SKM-1 (cell line): ENCODE measurements around the gene TMEM150A.
"Not testable (repeated sequence)": the region's sequence is repeated elsewhere in the genome, so short reads cannot be mapped to it uniquely, and the experiment has no call there.

Experiments
- DNase-seq: peaks from one replicate; lab custom pipeline; 2025; ENCODE audit not compliant: unreplicated experiment; lab: John Stamatoyannopoulos, UW

TMEM150A gene, protein sequence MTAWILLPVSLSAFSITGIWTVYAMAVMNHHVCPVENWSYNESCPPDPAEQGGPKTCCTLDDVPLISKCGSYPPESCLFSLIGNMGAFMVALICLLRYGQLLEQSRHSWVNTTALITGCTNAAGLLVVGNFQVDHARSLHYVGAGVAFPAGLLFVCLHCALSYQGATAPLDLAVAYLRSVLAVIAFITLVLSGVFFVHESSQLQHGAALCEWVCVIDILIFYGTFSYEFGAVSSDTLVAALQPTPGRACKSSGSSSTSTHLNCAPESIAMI

DNA sequence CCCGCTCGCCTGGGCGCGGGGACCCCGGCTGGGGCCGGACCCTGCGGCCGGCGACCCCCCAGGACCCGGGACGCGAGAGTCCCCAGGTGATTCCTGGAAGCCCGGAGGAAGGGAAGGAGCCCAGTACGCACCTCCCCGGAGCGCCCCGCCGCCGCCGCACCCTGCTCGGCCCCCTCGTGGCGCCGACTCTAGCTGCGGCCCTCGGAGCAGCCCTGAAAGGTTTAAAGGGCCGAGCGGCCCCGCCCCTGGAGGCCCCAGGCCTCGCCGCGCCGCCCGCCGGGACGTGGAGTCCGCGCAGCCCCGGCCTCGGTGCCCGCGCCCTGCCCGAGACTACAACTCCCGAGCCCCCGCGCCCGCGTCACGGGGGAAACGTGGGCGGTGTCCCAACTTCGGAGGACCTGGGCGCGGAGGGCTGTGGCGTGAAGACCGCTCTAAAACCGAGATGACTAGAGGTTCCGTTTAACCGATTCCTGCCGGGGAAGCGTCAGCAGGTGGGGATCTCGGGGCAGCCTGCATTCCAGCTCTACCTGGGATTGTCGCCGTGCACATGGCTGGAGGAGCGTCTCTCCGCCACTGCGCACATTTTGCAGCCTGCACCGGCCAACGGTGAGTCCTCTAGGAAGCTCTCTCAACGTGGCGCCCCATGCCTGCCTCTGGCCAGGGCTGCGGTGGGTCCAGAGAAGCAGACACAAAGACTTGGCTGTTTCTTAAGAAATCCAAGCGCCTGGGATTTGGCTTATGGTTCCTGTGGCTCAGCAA lies at the start of gene TMEM150A:
Gene TMEM150A (minus strand): TSS at position 223 of the 759 bp plus-strand sequence. CDS start 750 bp downstream, outside the sequence.
- DNase-seq = peak; percentile 91

DNA sequence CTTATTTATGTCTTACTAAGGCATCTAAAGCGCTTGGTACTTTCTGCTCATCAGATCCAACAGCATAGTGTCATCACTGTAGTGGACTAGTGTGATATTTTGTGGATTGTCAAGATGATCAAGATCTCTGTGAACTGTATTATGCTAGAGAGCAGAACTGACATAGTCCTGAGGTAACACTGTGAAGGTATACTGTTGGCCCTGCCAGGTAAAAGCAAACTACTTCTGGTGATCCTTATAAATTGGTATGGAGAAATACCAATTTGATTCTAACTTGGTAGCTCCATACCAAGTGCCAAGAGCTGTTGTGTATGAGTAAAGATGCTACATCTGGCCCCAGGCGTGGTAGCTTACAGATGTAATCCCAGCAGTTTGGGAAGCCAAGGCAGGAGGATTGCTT lies 49.6 kb upstream of the TMEM150A start:
- DNase-seq = no peak

DNA sequence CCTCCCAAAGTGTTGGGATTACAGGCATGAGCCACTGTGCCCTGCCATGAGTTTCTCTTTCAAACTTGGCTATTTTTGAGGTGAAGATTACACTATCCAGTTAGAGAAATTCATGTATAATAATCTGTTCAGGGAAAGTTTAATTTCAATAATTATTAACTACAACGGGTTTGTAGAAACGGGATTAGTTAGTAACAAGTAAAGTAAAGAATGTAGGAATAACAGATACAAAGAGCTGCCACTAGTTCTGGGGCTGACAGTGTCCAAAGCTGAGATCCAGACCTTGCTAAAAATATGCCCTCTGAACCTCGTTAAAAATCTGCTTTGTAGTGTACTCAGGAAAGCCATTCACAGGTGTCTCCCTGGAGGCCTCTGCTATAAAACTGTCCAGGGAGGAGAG lies 48.6 kb upstream of the TMEM150A start:
- DNase-seq = no peak

DNA sequence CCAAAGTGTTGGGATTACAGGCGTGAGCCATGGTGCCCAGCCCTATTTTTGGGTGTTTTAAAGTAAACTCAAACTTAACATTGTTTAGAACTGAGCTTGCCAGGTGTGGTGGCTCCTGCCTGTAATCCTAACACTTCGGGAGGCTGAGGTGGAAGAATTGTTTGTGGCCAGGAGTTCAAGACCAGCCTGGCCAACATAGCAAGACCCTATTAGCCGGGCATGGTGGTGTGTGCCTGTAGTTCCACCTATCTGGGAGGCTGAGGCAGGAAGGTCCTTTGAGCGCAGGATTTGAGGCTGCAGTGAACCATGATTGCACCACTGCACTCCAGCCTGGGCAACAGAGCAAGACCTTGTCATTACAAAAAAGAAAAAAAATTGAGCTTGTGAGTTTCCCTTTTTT lies 48.0 kb upstream of the TMEM150A start:
- no peak for DNase-seq

DNA sequence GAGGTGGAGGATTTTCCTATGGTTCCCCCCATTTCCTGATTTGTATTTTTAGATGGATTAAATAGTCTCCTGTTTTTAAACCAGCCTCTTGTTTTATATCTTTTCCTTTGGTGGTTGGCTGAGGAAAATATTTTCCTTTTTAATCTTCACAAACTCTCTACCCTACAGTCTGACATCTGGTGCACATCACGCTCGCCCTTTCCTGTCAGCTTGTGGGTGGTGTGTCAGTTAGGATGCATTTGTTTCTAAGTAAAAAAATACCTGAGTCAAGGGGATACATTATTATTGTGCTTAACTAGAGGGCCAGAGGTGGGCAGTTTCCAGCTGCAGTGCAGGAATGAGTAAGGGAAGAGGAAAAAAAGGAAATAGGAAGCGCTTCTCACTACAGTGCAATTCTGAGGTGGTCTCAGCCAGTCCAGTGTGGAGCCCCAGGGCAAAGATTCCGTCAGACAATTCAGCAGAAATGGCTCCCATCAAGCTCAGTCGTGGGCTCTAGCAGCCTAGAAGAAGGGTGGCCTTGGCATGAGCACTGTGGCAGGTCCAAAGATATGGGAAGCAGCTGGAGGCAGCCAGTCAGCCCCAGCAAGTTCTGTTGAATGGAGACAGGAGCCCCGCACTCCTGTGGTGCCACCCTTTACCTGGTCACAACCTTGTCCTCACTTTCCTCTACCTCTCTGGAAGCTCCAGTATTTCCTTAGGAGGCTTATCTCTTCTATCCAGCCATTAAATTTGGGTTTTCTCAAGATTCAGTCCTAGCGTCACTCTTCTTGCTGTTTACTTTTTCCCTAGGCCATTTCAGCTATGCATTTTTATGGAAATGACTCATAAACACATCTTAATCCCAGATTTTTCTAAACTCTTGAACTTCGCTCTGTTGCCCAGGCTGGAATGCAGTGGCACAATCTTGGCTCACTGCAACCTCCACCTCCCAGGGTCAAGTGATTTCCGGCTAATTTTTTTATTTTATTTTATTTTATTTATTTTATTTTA lies 47.0 kb upstream of the TMEM150A start:
- no peak for DNase-seq

DNA sequence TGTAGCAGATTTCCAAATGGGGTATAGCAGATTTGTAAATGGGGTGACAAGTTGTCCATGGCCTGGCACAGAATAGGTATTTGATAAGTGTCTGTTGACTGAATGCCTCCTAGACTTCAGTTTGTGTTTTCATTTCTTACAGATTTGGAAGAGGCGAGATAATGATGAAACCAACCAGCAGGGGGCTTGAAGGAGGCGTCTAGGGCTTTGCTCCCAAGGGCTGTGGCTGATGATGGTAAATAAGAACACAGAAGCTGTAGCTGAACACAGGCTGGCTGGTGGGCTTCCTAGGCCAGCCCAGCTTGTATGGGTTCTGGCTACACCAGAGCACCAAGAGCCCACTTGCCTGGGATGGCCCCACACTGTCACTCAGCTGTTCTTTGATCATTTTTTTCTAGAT lies 46.1 kb upstream of the TMEM150A start:
- peak; percentile 61 for DNase-seq

DNA sequence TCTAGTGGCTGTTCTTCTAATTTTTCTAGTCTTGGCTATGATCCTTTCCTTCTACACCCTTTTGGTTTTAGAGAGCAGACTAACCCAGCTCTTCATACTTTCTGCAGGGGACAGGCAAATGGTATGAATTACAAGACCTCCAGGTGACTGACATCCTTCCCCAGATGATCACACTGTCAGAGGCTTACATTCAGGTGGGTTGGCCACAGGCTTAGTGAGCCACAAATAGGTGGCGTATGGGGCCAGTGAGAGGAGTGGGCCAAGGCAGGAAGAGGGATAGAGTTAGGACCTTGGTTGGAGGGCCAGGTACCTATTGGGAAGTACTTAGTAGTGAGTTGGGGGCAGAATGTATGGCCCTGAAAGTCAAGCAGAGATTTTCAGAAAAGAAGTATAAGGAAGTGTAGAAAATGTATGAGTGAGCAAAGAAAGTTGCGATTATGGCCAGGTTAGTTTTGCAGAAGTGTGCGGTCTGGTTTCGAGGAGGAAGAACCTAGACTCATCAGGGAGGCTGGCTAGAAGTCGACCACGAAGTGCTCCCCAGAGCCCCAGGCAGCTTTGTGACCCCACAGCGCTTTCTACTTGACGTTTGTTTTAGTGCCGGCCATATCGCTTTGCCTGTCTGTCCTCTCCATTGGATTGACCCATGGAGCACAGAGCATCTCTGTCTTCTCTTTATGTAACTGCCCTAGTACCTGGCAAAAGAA lies 45.5 kb upstream of the TMEM150A start:
- peak; percentile 46 for DNase-seq

DNA sequence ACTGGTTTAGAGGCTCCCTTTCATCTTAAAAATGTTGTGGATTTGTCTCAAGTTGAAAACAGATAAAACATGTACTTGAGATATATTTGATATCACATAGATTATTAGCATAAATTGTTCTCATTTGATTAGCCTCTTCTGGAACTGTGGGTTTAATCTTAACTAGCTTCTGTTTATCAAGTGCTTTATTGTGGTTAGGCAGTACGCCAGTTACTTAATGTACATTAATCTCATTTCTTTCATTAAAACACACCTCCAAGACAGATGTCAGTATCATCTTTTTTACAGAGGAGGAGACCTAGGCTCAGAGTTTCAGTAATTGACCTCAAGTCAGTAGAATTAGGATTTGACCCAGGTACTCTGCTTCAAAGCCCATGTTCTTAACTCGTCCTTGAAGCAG lies 43.7 kb upstream of the TMEM150A start:
- no peak for DNase-seq

DNA sequence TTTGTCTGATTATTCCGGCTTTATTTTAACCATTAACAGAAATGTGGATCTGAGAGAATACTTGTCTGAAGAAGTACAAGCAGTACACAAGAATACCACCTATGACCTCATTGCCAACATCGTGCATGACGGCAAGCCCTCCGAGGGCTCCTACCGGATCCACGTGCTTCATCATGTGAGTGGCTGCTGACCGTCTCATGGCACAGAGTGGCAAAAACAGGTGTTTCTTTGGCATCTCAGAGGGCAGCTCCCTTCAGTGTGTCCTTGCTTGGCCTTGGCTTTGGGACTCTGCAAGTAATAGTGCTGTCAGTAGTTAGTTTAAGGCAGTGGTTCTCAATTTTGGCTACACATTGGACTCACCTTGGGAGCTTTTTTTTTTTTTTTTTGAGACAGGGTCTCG lies 42.4 kb upstream of the TMEM150A start:
- DNase-seq = no peak

DNA sequence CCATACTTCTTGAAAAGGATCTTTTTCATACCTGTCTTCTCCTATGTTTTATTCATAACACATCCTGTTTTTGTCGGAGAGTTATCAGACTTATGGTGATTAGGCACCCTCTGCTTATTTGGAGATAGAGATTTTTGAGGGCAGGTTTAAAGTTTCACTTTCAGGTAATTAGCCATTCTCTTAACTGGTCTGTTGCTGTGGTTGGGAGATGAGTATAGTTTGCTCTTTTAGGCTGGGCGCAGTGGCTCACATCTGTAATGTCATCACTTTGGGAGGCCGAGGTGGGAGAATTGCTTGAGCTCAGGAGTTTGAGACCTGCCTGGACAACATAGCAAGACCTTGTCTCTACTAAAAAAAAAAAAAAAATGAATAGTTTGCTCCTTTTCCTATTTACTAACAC lies 40.2 kb upstream of the TMEM150A start:
- no peak for DNase-seq

DNA sequence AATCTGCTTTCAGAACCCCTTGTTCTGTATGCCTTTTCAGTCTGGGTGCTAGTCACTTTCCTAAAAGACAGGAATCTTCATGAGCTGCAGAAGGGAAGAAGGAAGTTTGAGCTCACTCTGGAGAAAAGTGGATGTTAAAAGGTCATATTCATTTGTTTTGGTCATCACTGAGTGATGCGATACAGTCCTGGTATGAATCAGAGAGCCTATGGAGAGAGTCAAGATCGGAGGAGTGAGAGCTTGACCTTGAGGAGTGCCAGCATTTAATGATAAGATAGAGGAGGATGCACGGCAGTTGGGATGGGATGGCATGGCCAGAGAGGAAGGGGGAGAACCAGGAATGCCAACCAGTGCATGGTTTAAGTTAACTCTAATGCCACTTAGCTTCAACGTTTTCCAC lies 33.1 kb upstream of the TMEM150A start:
- DNase-seq = no peak

DNA sequence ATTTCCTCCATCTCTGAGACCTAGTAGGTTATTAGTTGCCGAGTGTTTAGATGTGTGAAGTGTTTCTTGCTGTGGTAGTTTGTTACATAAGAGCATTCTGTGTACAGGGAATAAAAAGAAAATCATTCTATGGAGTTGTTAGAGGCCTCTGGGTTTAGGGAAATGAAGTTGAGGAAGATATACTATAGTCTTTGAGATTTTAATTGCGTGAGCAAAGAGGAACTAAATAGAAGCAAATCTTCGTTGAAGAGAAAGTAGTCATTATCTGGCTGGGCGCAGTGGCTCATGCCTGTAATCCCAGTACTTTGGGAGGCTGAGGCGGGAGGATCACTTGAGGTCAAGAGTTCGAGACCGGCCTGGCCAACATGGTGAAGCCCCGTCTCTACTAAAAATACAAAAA lies 32.5 kb upstream of the TMEM150A start:
- DNase-seq = no peak

DNA sequence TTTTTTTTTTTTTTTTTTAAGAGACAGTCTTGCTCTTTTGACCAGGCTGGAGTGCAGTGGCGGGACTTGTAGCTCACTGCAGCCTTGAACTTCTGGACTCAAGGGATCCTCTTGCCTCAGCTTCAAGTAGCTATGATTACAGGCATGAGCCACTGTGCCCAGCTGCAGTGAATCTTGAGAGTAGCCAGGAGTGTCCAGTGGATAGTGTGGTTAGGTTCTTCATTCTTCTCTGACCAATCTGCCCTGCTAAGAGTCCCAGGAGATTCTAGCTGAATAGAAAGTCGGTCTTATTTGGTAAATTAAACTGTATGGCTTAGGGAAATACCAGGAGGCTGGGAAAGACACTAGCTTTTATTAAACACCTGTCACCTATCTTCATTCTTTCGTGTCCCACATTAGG lies 28.8 kb upstream of the TMEM150A start:
- no peak for DNase-seq

DNA sequence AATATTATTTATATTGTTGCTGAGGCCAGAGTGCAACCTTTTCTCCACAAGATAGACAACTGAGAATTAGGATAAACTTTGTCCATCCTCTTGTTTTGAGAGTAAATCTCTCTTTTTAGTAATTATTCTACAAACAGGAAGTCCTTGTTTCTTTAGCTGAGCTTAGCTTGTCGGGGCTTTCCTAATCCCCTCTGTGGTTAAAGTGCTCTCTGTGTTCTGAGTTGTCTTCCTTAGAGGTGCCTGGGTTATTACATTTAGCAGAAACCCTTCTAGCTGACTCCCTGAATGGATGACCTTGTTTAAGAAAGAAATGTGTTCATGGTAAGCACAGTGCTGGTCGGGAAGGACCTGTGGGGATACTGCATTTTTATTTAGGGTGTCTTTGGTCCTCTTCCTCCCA lies 26.2 kb upstream of the TMEM150A start:
- DNase-seq = no peak

DNA sequence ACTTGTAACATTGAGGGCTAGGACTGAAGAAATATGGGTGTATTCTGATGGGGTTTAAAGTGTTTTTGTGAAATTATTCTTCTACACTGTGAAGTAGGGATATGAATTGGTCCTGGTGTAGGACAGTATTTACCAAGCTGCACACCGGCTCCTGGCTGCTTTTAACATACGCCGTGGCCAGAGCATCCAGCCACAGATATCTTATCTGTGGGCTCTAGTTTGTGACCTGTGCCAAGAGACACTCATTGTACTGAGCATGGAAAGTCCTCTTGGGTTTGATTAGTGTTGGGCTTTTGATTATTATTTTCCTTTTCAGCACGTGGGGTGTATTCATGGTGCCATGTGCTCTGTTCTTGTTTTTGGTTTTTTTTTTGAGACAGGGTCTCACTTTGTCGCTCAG lies 21.5 kb upstream of the TMEM150A start:
- no peak for DNase-seq

DNA sequence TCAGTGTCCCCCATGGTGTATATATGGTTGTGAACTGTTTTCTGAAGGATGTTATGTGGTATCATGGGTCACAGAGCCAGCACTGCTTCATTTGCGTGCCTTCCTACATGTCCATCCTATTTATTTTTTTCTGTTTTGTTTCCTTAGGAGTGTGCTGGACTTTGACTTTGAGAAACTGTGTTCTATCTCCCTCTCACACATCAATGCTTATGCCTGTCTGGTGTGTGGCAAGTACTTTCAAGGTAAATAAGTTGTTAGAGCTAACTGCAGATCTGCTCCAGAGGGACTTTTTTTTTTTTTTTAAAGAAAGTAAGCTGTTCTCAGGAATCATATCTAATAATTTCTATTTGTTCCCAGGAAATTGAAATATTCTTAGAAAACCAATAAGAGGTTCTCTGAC lies 18.8 kb upstream of the TMEM150A start:
- DNase-seq = no peak

DNA sequence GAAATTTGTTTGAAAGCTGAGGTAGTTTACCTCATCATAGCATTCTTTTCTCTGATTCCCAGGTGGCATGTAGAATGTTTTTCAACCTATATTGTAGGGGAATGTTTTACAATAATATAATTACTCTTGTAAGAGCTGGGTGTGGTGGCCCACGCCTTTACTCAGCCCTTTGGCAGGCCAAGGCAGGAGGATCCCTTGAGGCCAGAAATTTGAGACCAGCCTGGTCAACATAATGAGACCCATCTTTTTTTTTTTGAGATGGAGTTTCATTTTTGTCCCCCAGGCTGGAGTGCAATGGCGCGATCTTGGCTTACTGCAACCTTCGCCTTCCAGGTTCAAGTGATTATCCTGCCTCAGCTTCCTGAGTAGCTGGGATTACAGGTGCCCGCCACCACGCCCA lies 17.1 kb upstream of the TMEM150A start:
- DNase-seq = no peak

DNA sequence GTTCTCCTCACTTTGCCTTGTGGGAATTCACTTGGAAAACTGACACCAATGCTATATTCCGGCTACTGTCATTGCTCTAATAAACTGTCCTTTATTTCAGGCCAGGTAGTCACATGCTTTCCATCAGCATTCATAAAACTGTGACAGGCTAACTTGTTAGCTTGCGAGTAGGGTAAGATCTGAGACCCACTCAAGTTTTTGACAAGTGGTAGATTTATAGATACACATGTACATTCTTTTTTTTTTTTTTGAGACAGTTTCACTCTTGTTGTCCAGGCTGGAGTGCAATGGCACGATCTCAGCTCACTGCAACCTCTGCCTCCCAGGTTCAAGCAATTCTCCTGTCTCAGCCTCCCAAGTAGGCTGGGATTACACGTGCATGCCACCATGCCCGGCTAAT lies 15.2 kb upstream of the TMEM150A start:
- not testable (repeated sequence) for DNase-seq

DNA sequence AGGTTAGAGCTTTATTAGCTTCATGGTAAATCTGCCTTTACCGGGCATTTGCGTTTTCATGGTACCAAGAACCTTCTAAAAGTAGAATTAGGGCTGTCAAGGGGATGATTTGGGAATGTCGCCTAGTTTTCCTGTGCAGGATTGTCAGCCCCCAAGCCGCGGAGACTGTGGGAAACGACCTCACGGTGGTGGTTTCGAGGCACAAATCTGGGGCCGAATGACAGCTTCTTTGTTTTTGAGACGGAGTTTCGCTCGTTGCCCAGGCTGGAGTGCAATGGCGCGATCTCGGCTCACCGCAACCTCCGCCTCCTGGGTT lies 12.9 kb upstream of the TMEM150A start:
- DNase-seq = no peak

DNA sequence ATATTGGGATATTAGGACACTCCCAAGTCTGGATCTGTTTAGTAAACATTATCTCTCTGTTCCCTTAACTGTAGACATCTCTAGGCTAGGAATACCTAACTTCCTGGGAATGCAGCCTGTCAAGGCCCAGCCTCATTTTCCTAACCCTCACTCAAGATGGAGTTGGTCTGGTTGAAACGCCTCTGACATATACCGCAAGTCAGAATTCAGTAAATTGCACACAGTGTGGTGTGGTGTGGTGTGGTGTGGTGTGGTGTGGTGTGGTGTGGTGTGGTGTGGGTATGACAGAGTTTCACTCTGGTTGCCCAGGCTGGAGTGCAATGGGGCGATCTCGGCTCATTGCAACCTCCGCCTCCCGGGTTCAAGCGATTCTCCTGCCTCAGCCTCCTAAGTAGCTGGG lies 12.3 kb upstream of the TMEM150A start:
- DNase-seq = not testable (repeated sequence)
